ENCODE data around the gene ARHGAP22. TPM values are rescaled to one million over a fixed set of nuclear protein-coding genes. Genes with fewer than 3 reads are reported as not detected.

The ARHGAP22 gene
- total RNA-seq, 2 experiments from 2014 or later: not detected

DNA sequence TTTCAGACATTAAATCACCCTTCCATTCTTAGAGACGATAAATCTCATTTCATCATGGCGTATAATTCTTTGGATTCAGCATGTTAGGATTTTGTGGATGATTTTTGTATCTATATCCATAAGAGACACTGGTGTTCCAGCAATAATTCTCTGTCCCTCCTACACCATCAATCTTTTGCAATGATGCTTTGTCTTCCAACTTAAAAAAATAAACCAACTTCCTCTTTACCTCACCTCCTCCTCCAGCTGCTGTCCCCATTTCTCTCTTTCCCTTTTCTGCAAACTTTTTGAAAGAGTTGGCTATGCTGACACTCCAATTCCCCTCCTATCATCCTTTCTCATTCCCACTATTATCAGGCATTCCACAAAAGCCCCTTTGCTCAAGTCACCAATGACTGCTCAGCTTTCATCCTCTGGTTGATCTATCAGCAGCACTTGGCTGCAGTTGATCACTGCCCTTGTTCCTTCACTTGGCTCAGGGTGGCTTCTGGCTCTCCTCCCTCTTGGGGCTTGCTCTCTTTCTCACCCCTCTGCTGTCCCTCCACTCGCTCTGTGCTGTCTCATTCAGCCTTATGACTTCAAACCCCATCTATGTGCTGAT, 130.0 kb downstream of the ARHGAP22 start:
- DNase-seq (no peak), ATAC-seq (no peak)
- no peaks in the 10 kb centered on the region for H3K36me3 Mint-ChIP-seq
- no peak overlapping the region for H3K27ac Mint-ChIP-seq
- H3K27me3 Mint-ChIP-seq: peaks cover 38% of the 10 kb centered on the region
- H3K4me3 Mint-ChIP-seq: no peak overlapping the region
- H3K9me3 Mint-ChIP-seq (ENCODE audit: low read depth): no peaks in the 10 kb centered on the region
- peaks cover 2% of the 10 kb centered on the region for H3K4me1 Mint-ChIP-seq
- CTCF ChIA-PET: no interaction called here

DNA sequence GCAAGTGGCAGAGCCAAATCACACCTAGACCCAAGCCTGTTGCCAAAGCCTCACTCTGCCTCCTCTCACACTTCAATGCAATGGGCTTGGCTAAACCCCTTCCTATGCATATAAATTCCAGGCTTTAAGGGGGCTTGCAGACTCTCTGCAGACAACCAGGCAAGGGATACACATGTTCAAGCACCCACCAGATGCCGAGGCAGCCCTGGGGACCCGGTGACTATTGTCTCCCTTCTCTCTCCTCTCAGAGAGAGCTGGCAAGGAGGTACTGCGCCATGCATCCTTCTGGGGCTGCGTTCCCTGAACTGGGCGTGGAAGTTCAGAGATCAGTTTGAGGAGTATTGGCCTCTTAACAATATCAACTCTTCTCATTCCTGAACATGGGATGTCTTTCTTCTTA, 131.2 kb downstream of the ARHGAP22 start:
- Mint-ChIP-seq H3K4me1 (peaks cover 2% of the 10 kb centered on the region), H3K27ac (no peak overlapping the region), H3K36me3 (no peaks in the 10 kb centered on the region), H3K4me3 (no peak overlapping the region), H3K9me3 (ENCODE audit: low read depth) (no peaks in the 10 kb centered on the region), H3K27me3 (peaks cover 30% of the 10 kb centered on the region)
- DNase-seq: no peak
- CTCF ChIA-PET: no interaction called here
- no peak for ATAC-seq

DNA sequence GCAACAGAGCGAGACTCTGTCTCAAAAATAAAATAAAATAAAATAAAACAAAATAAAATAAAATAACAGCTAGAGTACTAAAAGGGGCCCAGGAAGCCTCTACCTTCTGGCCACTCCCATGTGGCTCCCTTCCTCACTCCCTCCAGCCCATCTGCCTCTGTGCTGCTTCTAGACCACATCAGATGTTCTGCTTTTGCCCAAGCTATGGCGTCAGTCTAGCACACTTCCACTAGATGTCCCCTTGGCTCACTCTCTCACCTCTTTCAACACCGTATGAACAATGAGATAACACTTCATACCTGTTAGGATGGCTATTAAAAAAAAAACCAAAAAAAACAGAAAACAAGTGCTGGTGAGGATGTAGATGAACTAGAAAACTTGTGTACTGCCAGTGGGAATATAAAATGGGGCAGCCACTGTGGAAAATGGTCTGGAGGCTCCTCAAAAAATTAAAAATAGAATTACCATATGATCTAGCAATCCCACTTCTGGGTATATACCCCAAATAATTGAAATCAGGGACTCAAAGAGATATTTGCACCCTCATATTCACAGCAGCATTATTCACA, 132.3 kb downstream of the ARHGAP22 start:
- H3K4me3 Mint-ChIP-seq: no peak overlapping the region
- H3K27me3 Mint-ChIP-seq: peaks cover 25% of the 10 kb centered on the region
- H3K27ac Mint-ChIP-seq: no peak overlapping the region
- ATAC-seq (no peak), DNase-seq (no peak)
- no peaks in the 10 kb centered on the region for H3K9me3 Mint-ChIP-seq (ENCODE audit: low read depth)
- no peaks in the 10 kb centered on the region for H3K36me3 Mint-ChIP-seq
- CTCF ChIA-PET: no interaction called here
- H3K4me1 Mint-ChIP-seq: peaks cover 9% of the 10 kb centered on the region

DNA sequence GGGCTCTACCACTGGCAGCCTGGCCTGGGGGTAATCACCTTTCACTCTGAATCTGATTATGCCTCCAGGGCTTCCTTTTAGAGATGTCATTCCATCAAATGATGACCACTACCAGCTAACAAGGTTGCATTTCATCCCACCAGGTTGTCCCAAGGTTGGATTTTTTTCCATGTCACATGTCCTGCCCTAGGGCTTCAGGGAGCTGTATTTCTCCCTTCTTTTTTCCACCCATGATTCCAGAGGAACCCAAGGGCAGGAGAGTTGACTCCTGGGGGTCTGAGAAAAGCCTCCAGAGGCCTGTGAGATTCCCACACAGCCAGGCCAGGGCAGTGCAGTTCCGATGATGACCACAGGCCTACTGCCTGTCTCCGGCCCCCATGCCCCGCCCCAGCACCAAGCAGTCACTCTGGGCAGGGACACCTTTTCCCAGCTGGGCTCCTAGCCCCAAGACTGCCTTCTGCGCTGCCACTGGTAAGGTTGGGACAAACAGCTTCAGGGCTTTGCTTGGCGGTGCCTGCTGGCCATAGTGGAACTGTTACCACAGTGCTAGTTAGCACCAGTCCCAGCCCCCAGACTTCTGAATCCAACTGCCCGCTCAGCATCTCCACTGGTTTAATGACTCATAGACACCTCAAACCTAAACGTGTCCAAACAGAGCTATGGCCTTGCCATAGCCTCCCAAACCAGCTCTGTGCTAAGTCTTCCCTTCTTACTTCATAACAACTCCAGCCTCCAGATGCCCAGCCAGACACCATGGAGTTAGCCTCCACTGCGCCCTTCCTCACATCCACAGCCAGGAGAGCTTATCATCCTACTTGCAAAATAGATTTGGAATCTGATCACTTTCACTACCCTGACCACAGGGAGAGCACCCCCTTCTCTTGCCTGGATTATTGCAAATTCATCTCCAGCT, 133.7 kb downstream of the ARHGAP22 start:
- DNase-seq: no peak
- H3K9me3 Mint-ChIP-seq (ENCODE audit: low read depth): no peaks in the 10 kb centered on the region
- H3K36me3 Mint-ChIP-seq: no peaks in the 10 kb centered on the region
- H3K27me3 Mint-ChIP-seq: peaks cover 20% of the 10 kb centered on the region
- no peak for ATAC-seq
- H3K4me1 Mint-ChIP-seq: peaks cover 9% of the 10 kb centered on the region
- CTCF ChIA-PET: no interaction called here
- H3K4me3 Mint-ChIP-seq: no peak overlapping the region
- H3K27ac Mint-ChIP-seq: no peak overlapping the region

DNA sequence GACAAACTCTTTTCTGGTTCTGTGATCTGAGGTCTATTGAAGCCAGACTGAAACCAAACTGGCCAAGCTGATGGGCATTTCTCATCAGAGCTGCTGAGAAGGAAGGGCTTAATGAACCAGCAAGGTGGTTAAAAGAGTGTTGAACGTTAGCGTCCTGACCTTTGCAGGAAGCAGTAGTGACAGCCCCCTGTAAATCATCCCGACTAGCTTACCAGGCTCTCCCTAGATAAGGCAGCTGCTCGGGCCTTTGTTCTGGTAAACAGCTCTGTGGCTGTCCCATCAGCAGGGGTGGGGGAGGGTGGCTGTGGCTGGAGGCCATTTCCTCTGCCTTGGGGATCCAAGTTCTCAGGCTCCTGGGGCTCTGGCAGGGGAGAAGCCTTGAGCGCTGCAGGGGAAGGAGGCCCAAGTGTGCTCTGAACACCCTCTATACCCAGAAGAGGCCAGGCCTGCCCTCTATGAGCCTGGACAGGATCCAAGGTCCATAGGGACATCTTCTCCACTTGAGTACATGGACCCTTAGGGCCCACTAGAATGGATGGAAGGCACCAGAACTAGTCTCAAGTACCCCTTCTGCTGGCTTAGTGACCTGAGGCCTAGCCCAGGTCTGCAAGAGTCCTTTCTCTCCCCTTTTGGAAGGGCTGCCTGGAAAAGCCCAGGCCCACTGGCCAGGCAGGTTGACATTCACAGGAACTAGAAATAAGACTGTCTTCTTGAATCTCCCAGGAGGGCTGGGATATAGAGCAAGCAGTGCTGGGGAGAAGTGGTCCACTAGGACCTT, 134.6 kb downstream of the ARHGAP22 start:
- ATAC-seq: no peak
- Mint-ChIP-seq H3K9me3 (ENCODE audit: low read depth) (no peaks in the 10 kb centered on the region), H3K36me3 (no peaks in the 10 kb centered on the region), H3K27ac (no peak overlapping the region), H3K27me3 (peaks cover 13% of the 10 kb centered on the region), H3K4me3 (no peak overlapping the region), H3K4me1 (peaks cover 9% of the 10 kb centered on the region)
- CTCF ChIA-PET: interaction anchor here (1.5 kb wide), 1 partner anchor 36 kb away, joined by 5 read pairs; no protein-coding TSS in a partner anchor
- no peak for DNase-seq

DNA sequence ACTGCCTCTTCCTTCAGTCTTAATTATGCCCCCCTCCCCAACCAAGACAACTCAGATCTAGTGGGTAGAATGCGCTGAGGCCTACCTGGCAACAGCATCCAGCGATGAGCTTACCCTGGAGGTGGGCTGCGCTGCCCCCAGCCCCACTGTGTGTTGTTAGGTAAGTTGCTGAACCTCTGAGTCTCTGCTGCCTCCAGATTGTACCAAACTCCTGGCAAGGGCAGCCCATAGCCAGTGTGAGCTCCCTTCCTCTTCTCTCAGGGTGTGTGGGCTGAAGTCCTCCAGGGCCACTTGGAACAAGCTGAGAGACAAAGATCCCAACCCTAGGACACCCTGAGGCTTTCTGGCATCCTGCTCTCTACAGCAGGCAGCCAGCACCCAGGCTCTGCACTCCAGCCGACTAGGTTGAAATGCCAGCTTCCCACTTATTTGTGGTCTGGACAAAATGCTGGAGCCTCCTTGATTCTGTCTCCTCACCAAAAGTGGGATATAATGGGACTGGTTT, 135.3 kb downstream of the ARHGAP22 start:
- H3K4me1 Mint-ChIP-seq: peaks cover 9% of the 10 kb centered on the region
- no peaks in the 10 kb centered on the region for H3K9me3 Mint-ChIP-seq (ENCODE audit: low read depth)
- H3K4me3 Mint-ChIP-seq: no peak overlapping the region
- H3K36me3 Mint-ChIP-seq: no peaks in the 10 kb centered on the region
- CTCF ChIA-PET: interaction anchor here (1.5 kb wide), 2 partner anchors 37 to 159 kb away, joined by 3 to 5 read pairs; no protein-coding TSS in a partner anchor
- no peak overlapping the region for H3K27ac Mint-ChIP-seq
- no peak for ATAC-seq
- no peak for DNase-seq
- H3K27me3 Mint-ChIP-seq: peaks cover 7% of the 10 kb centered on the region

DNA sequence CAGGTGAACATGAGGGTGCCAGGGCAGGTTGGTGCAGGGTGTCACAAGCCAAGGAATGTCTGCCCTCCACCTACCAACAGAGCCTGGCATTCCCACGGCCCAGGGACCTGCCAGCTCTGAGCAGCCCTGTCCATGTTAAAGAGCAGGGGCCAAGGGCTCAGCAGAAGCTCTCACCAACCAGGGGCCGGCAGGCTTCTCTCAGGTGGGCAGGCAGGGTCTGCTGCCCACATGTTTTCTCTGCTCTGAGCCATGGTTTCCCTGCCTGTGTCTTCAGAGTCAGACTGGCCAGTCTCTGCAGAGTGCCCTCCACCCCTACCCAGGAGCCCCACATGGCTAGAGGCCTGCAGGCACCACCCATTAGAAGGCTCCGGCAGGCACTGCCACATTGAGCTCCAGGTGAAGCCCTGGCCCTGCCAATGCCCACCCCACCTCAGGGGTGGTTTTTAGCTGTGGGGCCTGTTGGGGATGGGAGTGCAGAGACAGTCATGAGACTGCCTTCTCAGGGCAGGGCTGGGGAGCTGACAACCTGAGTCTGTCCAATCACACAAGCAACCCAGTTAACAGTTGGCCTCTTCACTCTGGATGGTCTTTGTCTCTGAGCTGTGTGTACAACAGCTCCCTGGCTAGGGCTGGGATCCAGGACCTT, 135.9 kb downstream of the ARHGAP22 start:
- CTCF ChIA-PET: interaction anchor here (1.5 kb wide), 2 partner anchors 38 to 159 kb away, joined by 3 to 5 read pairs; no protein-coding TSS in a partner anchor
- H3K9me3 Mint-ChIP-seq (ENCODE audit: low read depth): no peaks in the 10 kb centered on the region
- H3K36me3 Mint-ChIP-seq: no peaks in the 10 kb centered on the region
- H3K27me3 Mint-ChIP-seq: peaks cover 4% of the 10 kb centered on the region
- ATAC-seq (no peak), DNase-seq (no peak)
- H3K4me1 Mint-ChIP-seq: peaks cover 9% of the 10 kb centered on the region
- H3K27ac Mint-ChIP-seq: no peak overlapping the region
- no peak overlapping the region for H3K4me3 Mint-ChIP-seq

DNA sequence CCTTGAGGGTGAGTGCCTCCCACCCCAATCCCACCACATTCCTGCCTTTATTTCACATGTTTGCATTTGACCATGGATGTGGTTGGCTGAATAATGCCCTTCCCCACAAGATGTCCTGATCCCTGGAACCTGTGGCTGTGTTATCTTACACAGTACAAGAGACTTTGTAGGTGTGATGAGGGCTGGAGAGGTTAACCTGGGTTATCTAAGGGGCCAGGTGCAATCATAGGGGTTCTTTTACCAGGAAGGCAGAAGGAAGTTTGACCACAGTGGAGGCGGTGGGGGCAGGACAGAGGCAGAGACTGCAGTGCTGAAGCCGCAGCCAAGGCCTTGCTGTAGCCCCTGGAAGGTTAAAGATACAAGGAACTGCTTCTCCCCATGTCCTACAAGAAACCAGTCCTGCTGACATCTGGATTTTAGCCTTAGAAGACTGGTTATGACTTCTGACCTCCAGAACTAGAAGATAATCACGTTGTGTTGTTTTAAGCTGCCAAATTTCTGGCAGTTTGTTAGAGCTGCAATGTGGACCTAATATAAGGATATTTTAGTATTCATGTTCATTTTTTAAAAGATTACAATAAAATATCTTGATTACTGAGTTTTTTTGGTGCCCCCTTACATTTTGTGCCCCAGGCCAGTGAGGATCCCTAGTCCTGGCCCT, 136.6 kb downstream of the ARHGAP22 start:
- CTCF ChIA-PET: interaction anchor here (1.5 kb wide), 1 partner anchor 158 kb away, joined by 3 read pairs; no protein-coding TSS in a partner anchor

DNA sequence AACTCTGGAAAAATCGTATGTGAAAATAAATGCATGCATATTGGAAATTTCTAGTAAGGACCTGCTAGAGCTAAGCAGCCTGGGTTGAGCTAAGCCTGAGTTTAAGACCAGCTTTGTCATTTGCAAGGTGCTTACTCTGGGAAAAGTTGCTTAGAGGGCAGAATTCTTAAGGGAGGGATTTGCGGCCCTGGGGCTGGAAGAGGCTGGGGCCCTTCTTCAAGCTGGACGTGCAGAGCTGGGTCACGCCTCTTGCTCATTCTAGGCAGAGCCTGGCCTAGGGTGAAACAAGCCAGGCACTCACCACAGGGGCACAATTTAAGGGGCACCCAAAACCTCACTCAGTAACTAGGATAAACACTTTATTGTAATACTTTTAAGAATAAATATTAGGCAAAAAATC, 137.2 kb downstream of the ARHGAP22 start:
- DNase-seq: no peak

More for the DNA sequence above, 136.6 kb downstream of the ARHGAP22 start:
- Mint-ChIP-seq H3K36me3 (no peaks in the 10 kb centered on the region), H3K4me1 (peaks cover 9% of the 10 kb centered on the region), H3K27ac (no peak overlapping the region), H3K27me3 (peaks cover 4% of the 10 kb centered on the region), H3K4me3 (no peak overlapping the region), H3K9me3 (ENCODE audit: low read depth) (no peaks in the 10 kb centered on the region)
- ATAC-seq (no peak), DNase-seq (no peak)

DNA sequence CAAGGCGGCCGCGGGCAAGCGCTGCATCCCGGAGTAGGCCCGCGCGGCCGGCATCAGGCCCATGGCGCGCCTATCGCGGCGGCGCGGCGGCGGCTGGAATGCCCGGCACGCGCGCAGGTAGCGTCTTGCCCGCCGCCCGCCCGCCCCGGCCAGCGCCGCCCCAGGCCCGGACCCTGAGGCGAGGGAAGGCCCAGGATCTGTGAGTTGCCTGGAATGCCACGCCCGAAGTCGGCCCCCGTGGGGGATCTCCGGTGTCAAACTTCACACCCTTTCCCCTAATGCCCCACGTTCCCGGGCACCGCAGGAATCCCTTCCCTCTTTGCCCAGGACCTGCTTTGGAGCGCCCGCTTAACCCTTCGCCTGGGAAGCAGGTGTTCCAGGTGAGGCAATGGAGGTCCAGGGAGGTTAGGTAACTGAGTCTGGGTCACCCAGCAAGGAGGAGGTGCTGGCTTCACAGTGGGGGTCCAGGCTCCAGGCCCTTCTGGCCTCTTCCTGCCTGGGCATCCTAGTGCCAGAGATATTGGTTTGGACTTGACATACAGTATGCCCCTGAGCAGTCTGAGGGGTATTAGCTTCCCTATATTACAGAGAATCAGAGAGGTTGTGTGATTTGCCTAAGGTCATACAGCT, 138.1 kb downstream of the ARHGAP22 start:
- Mint-ChIP-seq H3K4me1 (peaks cover 9% of the 10 kb centered on the region), H3K9me3 (ENCODE audit: low read depth) (no peaks in the 10 kb centered on the region)
- CTCF ChIA-PET: no interaction called here

More for the DNA sequence above, 137.2 kb downstream of the ARHGAP22 start:
- Mint-ChIP-seq H3K27me3 (peaks cover 4% of the 10 kb centered on the region), H3K4me1 (peaks cover 9% of the 10 kb centered on the region), H3K36me3 (no peaks in the 10 kb centered on the region), H3K9me3 (ENCODE audit: low read depth) (no peaks in the 10 kb centered on the region), H3K4me3 (no peak overlapping the region), H3K27ac (no peak overlapping the region)
- no peak for ATAC-seq
- CTCF ChIA-PET: no interaction called here

DNA sequence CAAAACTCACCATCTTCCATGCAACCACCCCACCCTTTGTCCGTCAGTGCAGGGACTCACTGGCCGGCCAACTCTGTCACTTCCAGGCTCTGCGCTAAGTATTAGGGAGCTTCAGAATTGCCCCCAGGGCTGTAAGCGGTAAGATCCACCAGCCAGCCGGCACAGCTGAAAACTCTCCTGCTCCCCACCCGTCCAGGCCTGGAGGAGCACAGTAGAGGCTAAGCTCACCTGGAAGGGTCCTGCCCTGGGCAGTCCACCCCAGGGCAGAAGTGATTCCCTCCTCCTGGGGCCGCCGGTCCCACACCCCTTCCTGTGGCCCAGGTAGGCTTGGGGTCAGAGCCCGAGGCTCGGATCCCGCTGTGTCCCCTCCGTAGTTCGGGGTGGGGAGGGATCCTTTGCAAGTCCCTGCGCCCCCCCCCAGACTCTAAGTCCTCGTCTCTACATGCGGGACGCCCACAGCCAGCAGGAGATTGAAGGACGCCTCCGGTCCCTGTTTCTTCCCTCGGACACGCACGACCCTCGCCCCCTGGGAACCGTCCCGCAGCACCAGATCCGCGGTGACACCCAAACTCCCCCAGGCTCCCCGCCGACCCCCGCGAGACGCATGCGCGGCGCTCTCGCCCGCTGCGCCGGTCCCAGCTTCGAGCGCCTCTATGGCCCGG, 138.9 kb downstream of the ARHGAP22 start:
- no peak overlapping the region for H3K27ac Mint-ChIP-seq
- no peak for ATAC-seq
- DNase-seq: no peak
- H3K36me3 Mint-ChIP-seq: no peaks in the 10 kb centered on the region
- no peak overlapping the region for H3K4me3 Mint-ChIP-seq
- H3K27me3 Mint-ChIP-seq: no peaks in the 10 kb centered on the region
- H3K4me1 Mint-ChIP-seq: peaks cover 9% of the 10 kb centered on the region
- CTCF ChIA-PET: no interaction called here
- no peaks in the 10 kb centered on the region for H3K9me3 Mint-ChIP-seq (ENCODE audit: low read depth)

More for the DNA sequence above, 138.1 kb downstream of the ARHGAP22 start:
- Mint-ChIP-seq H3K27me3 (peaks cover 4% of the 10 kb centered on the region), H3K36me3 (no peaks in the 10 kb centered on the region), H3K27ac (no peak overlapping the region), H3K4me3 (no peak overlapping the region)
- ATAC-seq (no peak), DNase-seq (no peak)
